NCI-H1048 (cell line): ENCODE measurements around the gene CLSTN1.
"Not testable (repeated sequence)": the region's sequence is repeated elsewhere in the genome, so short reads cannot be mapped to it uniquely, and the experiment has no call there.

Experiments used
- DNase-seq: peaks from one replicate; lab custom pipeline; 2025; lab: John Stamatoyannopoulos, UW

CLSTN1 gene

GRCh38 chr1:9761855-9762254 is 61.9 kb downstream of the CLSTN1 start:
- no peak for DNase-seq

DNA sequence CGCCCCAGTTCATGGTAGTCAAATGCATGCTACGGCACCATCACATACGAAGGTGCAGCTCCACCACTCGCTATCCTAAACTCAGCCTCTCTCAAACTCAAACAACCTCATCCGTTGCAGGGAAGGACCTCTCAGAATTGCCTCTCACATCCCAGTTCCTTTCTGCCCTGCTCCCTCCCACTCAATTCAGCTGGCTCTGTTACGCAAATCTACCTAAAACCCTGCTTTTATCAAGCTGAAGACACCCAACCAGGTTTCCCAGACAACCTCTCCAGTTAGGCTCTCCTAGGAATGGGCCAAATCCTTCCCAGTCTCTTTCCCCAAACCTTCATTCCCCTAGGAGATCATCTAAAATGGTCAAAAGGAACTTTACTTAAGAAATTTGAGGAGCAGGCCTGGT is 62.9 kb downstream of the CLSTN1 start:
- DNase-seq = no peak

- no peak for DNase-seq
Measured at GRCh38 chr1:9759939-9760338, 63.8 kb downstream of the CLSTN1 start.

GRCh38 chr1:9758559-9759121 is 65.1 kb downstream of the CLSTN1 start:
- no peak for DNase-seq

GRCh38 chr1:9755441-9755995 is 68.2 kb downstream of the CLSTN1 start:
- DNase-seq = no peak

- no peak for DNase-seq
Measured at GRCh38 chr1:9753121-9753531, 70.6 kb downstream of the CLSTN1 start.

- no peak for DNase-seq
Measured at GRCh38 chr1:9751971-9752370, 71.8 kb downstream of the CLSTN1 start.

- DNase-seq = no peak
Measured at GRCh38 chr1:9749361-9749760, 74.4 kb downstream of the CLSTN1 start.

GRCh38 chr1:9748391-9748790 is 75.4 kb downstream of the CLSTN1 start:
- DNase-seq = not testable (repeated sequence)

DNA sequence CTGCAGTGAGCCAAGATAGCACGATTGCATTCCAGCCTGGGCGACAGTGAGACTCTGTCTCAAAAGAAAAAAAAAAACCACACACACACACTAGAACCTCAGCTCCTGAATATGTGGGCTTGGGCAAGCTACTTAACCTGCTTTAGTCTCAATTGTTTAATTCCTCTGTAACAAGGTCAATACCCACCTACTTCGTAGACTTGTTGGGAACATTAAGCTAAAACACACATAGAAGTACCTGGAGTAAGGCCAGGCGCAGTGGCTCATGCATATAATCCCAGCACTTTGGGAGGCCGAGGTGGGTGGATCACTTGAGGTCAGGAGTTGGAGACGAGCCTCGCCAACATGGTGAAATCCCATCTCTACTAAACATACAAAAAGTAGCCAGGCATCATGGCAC is 77.1 kb downstream of the CLSTN1 start:
- no peak for DNase-seq

- DNase-seq = no peak
Measured at GRCh38 chr1:9746211-9746610, 77.6 kb downstream of the CLSTN1 start.

- DNase-seq = no peak
Measured at GRCh38 chr1:9744106-9744799, 79.5 kb downstream of the CLSTN1 start.

DNA sequence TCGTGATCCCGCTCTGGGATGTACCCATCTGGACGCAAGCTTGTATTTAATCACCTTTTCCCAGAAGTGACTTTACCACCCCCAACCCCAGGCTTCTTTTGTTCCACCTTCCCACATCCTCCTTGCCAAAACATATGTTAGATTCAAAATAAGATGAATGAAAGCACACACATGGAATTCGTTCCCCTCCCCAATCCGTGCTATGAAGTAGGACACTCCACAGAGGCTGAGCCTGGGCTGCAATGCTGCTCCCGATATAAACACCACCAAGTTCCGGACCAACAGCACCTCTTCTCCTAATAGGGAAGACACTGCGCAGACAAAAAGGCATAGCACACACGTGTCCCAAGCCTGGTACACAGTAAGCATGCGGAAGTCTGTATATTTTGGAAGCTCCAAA is 86.1 kb downstream of the CLSTN1 start:
- no peak for DNase-seq

DNA sequence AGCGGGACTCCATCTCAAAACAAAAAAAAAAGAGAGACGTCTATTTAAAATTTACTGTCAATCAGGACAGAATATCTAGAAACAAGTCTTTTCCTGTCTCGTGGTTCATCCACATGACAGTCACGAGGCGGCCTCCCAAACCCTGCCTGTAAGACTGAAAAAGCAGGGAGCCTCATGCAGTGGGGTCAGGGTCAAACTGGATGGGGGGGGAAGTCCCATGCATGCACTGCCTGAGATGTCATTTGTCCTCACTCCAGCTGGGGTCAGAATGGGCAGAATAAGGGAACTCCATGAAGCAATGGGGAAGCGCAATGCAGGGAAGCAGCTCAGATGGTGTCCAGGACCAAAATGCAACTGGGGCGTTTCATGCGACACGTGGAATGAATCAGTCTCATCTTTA is 86.7 kb downstream of the CLSTN1 start:
- DNase-seq = no peak

- no peak for DNase-seq
Measured at GRCh38 chr1:9736241-9736640, 87.5 kb downstream of the CLSTN1 start.

GRCh38 chr1:9735800-9736199 is 88.0 kb downstream of the CLSTN1 start:
- no peak for DNase-seq

GRCh38 chr1:9733160-9733789 is 90.5 kb downstream of the CLSTN1 start:
- DNase-seq = no peak

DNA sequence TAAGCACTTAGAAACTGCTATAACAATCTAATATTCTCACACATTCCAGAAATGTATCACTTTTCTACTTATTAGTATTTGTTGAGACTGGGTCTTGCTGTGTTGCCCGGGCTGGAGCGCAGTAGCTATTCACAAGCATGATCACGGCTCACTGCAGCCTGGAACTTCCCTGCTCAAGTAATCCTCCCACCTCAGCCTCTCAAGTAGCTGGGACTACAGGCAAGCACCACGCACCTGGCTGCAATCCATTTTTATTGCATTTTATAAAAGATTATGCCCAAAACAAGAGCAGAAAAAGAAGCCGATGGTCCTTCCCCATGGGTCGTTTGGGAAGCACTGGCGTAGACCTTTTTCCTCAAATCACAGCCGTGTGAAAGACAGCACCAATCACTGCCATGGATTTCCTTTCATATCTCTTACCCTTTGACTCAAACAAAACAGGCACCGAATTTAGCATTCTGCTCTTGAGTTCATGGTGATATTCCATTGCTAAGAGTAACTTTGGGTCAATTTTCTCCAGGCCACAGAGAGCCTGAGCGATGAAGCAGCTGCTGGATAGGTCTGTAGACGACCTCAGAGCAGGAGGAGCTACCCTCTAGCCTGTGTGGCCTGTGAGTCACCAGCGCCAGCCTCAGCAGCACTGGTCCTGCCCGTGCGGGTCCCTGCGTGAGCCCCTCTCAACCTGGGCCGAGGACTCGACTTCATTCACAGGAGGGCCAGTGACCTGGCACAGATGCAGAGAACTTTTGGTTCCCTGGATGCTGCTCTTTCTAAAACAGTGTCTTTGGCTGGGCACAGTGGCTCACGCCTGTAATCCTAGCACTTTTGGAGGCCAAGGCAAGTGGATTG is 91.4 kb downstream of the CLSTN1 start:
- no peak for DNase-seq

DNA sequence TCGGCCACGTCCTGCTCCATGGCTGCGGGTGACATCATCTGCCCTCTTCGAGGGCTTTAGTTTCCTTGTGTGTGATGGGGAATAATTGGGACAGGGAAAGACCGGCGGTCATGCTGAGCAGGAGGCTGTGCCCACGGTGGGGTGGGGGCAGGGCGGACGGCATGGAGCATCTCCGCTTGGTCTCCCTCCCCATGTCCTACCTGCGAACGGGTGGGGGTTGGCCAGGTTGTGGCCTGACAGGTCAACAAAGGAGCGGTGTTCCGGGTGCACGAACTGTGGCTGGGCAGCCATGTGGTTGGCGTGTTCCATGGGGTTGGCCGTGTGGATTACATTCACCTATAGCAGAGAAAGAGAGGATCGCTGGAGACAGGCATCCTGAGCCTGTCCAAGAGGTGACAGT is 92.2 kb downstream of the CLSTN1 start:
- DNase-seq = no peak

DNA sequence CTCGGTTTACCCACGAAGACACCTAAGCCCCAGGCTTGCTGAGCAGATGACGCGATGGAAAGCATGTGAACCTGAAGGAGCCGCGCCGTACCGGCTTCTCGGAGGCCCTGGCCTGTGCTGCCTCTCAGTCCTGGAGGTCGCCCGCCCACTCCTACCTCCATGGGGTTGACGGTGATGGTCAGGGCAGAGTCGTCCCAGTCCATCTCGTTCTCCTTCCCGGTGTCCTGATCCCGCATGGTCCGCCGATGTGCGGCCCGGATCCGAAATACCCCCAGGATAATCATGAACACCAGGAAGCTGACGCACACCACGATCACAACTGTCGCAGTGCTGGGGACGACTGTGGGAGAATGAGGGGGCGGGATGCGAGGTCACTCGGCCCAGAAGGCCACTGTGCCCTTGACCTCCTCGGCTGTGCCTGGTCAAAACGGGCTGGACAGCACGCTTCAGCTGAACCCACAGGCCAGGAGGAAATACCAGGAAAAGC is 92.7 kb downstream of the CLSTN1 start:
- DNase-seq = no peak

GRCh38 chr1:9730096-9730901 is 93.5 kb downstream of the CLSTN1 start:
- no peak for DNase-seq
